Activated CD8-positive, alpha-beta memory T cell treated with anti-CD3 and anti-CD28 coated beads for 1 hour (primary cell): ENCODE results near the gene PIGU.

Experiments
- DNase-seq, 2 donors: peaks; one replicate each; pipeline ENCODE4 v3.0.0-alpha.2; 2020; ENCODE audit warnings: low read depth in 1 of 2; ENCODE audit errors: extremely low read depth in 1 of 2

The PIGU gene

DNA sequence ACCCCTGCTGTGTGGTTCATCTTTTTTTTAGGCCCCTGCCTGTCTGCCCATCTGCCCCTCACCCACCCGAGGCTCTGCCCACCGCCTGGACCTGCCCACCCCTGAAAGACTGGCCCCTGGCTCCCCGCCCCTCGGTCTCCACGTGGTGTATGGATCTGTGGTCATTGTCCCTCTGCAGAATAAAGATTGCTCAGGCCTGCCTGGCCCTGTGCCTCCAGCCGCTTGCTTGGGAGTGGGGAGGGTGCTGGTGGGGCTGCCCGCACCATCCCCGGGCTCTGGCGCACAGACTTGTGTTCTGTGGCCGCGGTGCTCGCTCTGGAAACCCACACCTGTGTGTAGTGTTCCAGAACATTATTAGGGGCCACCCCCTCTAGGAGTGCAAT is 116.8 kb downstream of the PIGU start:
- no peak for DNase-seq

DNA sequence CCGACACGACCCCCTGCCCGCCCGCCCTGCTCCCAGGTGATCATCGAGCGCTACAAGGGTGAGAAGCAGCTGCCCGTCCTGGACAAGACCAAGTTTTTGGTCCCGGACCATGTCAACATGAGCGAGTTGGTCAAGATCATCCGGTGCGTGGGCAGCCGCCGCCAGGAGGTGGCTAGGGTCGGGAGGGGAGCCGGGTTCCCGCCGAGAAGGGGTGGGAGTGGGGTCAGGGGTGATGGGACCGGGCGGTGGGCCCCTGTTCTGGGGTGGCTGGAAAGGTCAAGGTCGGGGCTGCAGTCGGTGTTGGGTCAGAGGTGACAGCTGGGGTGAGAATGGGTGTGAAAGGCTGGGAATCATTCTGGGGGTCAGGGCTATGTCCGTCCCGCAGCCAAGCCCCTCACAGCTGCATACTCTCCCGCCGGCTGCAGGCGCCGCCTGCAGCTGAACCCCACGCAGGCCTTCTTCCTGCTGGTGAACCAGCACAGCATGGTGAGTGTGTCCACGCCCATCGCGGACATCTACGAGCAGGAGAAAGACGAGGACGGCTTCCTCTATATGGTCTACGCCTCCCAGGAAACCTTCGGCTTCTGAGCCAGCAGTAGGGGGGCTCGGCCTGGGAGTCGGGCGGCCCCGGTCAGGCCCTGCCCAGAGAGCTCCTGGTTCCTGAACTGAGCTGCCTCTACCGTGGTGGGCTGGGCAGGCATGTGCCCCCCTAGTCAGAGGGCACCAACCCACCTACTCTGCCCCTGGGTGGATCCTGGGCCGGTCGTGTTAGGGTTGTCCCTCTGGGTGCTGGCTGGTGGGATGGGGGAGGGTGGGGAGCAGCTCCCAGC is 117.4 kb downstream of the PIGU start:
- no peak for DNase-seq

DNA sequence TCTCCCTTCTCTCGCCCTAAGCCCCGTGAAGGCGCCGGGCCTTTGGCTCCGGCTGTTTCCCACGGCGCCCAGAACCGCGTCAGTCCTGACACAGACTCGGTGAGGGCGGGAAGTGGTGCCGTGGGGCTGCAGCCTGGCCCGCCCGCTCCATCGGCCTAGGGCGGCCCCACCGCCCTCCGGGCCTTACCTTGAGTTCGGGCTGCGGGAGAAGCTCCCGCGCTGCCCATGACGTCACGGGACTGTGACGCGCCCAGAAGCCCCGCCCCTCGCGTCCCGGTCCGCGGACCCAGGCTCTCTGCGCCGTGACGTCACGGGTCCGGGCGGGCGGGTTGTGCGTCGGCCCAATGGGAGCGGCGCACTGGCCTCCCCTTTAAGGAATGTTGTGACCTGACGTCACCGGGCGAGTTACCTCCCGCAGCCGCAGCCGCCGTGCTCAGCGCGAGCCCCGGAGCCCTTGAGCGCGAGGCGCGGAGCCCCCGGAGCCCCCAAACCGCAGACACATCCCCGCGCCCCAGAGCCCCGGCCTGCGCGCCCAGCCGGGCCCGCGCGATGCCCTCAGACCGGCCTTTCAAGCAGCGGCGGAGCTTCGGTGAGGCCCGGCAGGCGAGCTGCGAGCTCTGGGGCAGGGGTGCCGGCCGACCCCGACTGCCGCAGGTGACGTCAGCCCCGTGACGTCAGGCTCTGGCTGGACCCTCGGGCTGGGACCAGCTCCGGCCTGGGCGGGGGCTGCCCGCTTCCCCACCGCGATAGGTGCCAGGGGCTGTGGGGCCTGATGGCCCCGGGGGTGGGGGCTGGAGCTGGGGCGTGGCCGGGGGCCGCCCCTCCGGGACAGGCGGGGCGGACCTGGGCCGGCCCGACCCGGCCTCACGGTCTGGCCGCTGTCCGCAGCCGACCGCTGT is 118.3 kb downstream of the PIGU start, which contains the start of gene MAP1LC3A:
TSS of gene MAP1LC3A (plus strand) at position 399 of the 899 bp plus-strand sequence. CDS start at position 550, 151 bp downstream.
- DNase-seq, result peak; percentile 91 to 92

DNA sequence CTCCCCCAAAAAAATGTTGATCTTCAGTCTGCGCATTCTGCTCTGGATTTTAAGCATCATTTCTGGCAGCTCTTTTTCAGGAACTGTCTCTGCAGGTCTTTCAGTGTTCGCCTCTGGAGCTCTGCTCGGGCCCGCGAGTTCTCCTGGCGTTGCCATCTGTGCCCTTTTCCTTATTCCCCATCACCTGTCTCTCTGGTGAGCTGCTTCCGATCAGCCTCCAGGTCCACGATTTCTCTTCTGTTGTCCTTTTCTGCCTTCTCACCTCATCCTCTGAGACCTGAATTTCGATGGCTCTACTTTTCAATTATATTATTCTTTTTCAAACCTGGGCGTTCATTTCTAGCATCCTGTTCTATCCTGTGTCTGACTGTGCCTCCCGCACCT is 119.0 kb downstream of the PIGU start:
- DNase-seq, result no peak

DNA sequence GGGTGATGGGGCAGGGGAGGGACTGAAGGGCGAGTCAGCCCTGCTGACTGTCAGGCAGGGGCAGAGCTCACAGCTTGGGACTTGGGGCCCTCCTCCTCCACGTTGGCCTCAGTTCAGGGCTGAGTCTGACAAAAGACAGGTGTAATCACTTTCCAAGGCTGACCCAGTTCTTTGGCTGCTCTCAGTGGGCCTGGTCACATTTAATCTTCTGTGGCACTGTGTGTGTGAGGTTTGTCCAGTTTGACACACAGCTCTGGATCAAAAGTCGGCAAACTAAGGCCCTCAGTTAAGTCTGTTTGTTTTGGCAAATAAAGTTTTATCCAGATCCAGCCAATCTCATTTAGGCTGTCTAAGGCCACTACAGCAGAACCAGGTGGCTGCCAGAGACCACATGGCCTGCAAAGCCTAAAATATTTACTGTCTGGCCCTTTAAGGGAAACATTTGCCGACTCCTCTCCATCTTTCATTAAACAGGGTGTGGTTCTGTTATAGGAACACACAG is 123.5 kb downstream of the PIGU start:
- DNase-seq, result no peak

DNA sequence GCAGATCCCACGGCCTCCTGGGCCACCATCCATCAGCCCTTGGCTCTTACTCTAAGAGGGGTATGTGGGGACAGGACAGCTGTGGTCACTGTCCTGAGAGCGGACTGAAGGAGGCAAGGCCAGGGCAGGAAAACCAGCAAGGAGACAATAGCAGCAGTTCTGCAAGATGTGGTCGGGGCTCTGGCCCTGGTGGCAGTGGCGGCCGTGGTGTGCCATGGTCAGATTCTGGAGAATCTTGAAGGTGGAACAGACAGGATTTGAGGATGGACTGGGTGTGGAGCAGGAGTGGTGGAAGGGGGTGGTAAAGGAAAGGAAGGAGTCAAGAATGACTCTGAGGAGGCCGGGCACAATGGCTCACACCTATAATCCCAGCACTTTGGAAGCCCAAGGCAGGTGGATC is 124.3 kb downstream of the PIGU start:
- DNase-seq, result no peak

DNA sequence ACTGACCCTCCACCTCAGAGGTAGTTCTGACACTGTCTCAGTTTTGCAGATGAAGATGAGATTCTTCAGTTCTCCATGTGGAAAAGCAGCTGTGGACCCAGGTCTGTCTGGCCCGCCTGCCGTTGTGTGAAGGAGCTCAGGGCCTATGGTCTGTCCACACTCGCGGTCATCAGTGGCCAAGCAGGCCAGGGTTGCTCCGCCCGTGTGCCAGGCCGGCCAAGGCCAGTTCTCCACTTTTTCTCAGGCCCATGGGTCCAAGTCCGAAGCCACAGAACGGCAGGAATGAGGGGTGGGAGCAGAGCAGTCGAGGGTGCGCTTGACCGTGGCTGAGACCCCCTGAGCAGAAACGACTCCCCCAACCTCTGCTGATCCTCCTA is 127.0 kb downstream of the PIGU start:
- no peak for DNase-seq

DNA sequence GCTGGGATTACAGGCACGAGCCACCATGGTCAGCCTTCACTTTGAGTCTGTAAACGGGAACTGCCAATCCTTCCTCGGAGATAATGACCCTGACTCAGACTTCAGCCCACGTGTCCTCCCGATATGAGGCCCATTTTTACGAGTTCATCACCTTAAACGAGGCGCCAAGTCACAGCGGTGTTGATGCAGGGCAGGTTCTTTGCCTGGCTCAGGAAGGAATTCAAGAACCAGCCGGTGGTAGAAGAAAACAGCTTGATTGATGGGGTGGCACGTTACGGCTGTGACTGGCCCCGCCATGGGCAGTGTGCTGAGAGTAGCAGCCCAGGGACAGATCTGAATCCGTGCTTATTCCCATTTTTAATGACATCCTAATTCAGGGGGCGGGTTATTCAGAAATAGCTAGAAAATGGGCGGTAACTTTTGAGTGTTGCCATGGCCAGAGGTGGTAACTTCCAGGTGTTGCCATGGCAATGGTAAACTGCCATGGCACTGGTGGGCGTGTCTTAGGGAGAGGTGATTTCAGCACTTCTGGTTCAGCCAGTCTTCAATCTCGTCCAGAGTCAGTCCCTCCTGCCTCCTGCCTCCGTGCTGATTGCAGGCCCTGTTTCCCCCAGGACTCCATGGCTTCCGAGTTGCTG is 127.5 kb downstream of the PIGU start:
- no peak for DNase-seq

DNA sequence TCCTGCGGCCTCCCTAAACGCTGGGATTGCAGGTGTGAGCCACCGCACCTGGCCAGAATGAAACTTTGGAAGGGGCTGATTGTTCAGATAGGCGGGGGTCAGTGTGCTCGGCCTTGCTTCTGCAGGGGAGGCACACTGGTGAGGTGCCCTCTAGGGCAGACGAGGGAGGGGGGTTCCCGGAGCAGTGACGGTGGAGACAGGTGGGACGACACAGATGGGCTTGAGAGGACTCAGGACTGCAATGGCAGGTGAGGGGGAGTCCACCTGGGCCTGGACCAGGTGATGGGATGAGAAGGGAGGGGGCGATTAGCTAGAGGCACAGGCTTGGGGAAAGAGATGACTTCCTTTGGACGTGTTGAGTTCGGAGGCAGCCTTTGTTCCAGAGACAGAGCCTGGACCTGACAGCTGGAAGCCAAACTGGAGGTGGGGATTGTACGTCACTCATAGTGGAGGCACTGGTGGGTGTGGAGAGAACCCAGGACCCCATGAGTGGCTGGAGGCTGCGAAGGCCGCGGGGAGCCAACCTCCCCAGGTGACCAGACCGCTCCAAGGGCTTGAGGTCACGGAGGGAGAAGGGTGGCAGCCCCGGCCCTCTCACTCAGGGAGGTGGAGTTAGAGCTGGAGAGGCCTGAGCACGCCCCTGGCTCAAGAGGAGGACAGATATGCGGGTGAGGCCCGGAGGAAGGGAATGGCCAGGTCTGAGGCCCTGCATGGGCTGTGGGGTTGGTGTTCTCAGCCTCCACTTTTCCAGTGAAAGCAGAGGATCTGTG is 128.9 kb downstream of the PIGU start:
- DNase-seq, result no peak

DNA sequence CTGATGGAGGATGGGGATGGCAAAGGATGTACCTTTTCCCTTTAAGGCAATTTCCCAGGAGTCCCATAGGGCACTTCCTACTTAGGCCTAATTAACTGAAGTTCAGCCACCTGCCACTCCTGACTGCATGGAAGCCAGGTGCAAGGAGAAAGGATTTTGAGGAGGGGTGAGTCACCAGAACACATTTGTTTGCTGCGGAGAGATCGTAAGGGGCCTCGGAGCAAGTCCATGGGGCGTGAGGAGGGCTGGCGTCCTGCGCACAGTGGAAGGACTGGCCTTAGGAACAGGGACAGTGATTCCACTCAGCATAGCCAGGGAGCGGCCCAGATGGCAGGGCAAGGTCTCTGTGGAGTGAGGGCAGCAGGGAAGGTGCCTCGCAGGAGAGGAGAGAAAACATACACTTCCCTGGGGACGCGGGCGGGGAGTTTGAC is 130.1 kb downstream of the PIGU start:
- DNase-seq, result no peak

DNA sequence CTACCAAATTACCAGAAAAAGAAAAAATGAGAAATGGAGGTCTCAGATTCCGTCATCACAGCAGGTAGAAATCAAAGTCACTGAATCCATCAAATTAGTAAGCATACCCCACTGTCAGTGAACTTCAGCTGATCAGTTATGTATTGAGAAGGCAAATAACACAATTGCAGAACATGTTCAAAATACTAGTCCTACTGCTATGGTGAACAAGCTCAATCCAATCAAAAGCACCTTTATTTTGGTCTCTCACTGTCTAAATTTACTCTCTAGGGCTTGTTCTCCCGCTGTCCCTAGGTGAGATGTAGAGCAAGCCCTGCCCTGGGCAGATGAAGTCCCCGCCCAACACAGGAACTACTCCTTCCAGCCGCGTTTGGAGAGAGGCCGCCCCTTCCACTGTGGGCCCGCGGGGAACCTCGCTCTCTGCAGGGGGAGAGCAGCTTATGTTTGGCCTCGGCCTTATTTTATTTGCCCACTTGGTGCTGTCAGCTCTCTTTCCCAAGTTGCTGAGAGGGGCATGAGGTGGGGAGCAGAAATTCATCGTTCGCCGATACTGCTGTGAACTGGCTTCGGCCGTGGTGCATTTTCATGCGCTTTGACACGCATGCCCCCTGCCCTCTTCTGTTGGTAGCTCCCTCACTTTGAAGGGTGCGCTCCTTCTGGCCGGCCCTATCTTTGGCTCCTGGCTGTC is 132.6 kb downstream of the PIGU start:
- DNase-seq, result no peak

DNA sequence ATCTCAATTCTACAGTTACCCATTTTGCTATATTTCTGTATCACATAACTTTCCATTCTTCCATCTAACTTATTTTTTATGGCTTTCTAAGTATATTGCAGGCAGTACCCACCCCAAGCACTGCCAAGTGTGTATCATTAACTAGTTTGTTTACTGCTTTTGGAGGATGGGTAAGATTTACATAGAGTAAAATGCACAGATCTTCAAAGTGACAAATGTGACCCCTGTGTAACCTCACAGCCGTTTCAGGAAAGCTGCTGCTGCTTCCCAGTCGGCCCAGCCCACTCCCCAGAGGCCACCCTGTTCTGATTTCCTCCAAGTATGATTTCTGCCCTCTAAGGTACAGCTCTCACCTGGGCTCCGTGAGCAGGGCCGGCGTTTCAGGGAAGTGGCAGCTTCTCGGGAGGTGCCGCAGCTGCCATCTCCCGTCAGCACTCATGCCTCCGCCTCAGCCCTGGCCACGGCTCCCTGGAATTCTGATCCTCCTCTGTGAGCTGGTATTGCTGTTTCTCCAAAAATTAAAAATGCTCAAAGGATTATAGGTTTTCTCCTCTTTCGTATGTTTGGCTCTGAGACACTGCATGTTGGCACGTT is 133.3 kb downstream of the PIGU start:
- no peak for DNase-seq

DNA sequence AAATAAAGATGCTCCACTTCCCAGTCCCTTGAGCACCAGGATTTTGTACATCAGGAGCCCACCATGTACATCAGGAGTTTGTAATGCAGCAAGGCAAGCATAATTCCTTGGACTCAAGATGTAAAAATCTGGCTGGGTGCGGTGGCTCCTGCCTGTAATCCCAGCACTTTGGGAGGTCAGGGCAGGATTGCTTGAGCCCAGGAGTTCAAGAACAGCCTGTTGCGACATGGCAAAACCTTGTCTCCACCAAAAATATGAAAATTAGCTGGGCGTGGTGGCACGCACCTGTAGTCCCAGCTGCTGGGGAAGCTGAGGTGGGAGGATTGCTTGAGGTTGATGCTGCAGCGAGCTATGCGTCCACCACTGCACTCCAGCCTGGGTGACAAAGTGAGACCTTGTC is 134.5 kb downstream of the PIGU start:
- no peak for DNase-seq

DNA sequence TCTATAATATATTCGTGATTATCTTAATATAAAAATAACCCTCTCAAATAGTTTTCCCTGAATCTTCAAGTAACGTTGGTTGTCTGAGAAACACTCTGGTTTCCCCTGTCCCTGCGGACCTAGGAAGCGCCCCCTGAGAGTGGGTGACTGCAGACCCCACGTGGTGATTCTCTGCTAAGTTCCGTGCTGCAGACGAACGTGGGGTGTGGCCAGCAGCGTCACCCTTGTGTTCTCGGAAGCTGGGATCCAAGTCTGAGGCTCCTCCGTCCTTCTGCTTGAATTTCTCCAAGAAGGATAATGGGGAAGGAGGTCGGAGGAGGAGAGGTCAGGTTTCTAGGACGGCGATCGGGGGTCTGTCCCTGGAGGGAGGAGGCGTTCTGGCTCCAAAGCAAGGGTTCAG is 135.0 kb downstream of the PIGU start:
- no peak for DNase-seq

DNA sequence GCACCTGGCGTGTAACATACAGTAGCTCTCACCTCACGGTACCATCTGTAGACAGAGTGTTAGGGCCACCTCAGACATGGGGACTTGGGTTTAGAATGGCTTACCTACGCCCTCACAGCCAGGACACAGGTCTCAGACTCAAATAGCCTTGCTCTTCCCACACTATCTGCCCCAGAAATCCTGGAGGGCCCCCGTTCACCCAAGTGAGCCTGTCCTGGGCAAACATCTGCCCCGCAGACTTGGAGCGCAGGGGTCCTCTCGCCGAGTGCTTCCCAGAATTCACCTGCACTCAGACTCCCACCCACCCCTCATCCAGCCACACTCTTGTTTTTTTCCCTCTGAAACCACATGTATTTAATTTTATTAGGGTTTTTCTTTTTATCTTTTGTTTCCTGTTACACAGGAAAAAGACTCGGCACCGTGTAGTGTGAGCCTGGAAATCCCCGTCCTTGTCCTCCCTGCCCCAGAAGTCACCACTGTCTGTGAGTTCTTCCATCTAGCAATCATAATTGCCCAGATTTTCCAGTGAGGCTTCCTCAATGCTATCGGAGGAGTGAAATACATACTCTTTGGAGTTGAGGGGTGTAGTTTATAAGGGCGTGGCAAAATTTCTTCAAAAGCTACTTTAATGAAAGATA is 135.5 kb downstream of the PIGU start:
- no peak for DNase-seq

DNA sequence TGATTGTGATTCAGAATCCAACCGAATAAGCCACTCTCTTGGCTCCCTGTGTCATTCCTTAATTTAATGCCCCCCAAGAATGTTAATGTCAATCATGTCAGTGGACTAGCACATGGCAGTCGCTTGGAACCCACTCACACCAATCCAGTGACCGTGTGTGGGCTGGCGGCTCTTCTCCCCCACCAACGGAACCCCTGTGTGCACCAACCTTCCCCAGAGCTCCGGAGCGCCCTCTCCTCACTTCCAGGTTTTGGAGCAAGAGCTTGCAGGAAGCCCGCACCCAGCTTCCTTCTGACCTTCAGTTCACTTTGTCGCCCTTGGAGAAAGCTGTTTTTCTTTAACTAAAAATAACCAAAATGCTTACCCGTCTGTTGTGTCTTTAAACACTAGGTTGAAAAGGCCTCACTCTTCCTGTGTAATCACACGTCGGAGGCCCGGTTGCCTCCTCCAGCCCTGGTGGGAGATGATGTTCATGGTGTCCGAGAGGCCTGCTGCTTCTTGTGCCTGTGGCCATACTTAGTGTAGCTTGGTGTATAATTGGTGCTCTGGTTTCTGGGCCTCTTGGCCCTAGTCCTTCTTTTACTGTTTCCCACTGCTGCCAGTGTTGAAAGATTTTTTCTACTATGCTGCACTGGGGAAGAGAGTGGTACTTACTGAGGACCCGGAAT is 136.2 kb downstream of the PIGU start:
- DNase-seq, result no peak

DNA sequence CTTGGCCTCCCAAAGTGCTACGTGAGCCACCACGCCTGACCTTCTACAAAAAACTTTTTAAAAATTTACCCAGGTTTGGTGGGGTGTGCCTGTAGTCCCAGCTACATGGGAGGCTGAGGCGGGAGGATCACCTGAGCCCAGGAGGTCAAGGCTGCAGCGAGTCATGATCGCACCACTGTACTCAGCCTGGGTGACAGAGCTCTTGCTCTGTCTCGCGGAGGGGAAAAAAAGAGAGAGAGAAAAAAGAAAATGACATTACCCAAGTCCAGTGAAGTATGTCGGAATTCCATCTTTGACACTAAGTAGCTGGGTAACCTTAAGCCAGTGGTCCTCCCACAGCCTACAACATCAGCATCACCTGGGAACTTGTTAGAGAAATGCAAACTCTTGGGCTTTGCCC is 137.1 kb downstream of the PIGU start:
- no peak for DNase-seq

DNA sequence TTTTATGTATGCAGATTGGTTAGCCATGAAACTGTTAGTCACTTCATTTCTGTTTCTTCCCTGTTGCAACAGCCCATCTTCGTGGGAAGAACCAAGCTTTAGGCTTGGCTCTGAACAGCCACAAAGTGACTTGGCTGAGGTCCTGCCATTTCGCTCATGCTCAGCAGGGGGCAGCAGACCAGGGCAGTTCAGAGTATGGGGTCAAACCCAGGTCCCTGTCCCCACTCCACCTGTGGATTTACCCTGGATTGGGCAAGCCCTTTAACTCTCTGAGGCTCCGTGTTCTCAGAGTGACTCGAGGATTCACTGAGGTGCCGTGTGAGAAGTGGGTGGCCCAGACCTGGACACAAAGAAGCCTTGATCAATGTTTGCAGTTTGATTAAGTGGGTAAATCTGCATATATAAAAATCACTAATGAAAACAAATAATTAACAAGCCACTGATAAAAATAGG is 138.2 kb downstream of the PIGU start:
- DNase-seq, result no peak
